Prostate gland (tissue), 2 donors: ENCODE results near the gene EME2. TPM values are rescaled to one million over a fixed set of nuclear protein-coding genes. Genes with fewer than 3 reads are reported as not detected.

ENCODE experiments used
- DNase-seq: peaks from one replicate; pipeline ENCODE4 v3.0.0-alpha.2; 2019; ENCODE audit warnings: low spot score
- H3K27ac ChIP-seq, 2 donors: fragments of 200-600 bp; sonication (generic); 2 replicates each; pipeline ENCODE4 v1.5.1; 2017 to 2019
- H3K27me3 ChIP-seq: fragments of 200-600 bp; sonication (generic); replicated peaks from 2 replicates; pipeline ENCODE4 v1.5.1; 2019; ENCODE audit not compliant: insufficient read depth
- H3K36me3 ChIP-seq, 2 donors: fragments of 200-600 bp; sonication (generic); 1 replicate in 1 of 2; 2 replicates in 1 of 2; pipeline versions ENCODE4 v1.5.1 to v1.8.1; 2017 to 2019
- H3K4me1 ChIP-seq: fragments of 200-600 bp; sonication (generic); replicated peaks from 2 replicates; pipeline ENCODE4 v1.5.1; 2019
- H3K4me3 ChIP-seq, 2 donors: fragments of 200-600 bp; sonication (generic); 2 replicates each; pipeline ENCODE4 v1.5.1; 2017 to 2019
- H3K9me3 ChIP-seq: fragments of 200-600 bp; sonication (generic); 2 replicates; pipeline ENCODE4 v1.5.1; 2017
- CTCF ChIP-seq, 4 experiments: fragments of 200-600 bp in 2 of 4; fragments of 450-650 bp in 2 of 4; sonication (generic) in 2 of 4; IDR thresholded peaks; 1 replicate in 3 of 4; 2 replicates in 1 of 4; pipeline ENCODE4 v1.5.1; 2016 to 2019; ENCODE audit warnings: antibody characterized with exemption in 4 of 4, mild to moderate bottlenecking in 2 of 4, moderate library complexity in 2 of 4
- POLR2A ChIP-seq: fragments of 450-650 bp; IDR thresholded peaks from one replicate; pipeline ENCODE4 v1.6.1; 2016; ENCODE audit warnings: antibody characterized with exemption, mild to moderate bottlenecking
- POLR2AphosphoS5 ChIP-seq: sonication (generic); formaldehyde crosslinking; IDR thresholded peaks from one replicate; pipeline ENCODE4 v1.6.1; 2017; ENCODE audit warnings: antibody characterized with exemption
- WGBS: methylation state at CpG from one replicate; pipeline ENCODE4 v1.1.5; 2018; 5-methylcytosine and 5-hydroxymethylcytosine counted together
- intact Hi-C: fragments of 100-400 bp; cut with DNase I; formaldehyde crosslinking; loops from one replicate; pipeline ENCODE4 v1.14.2; 2022
- total RNA-seq, 2 donors: library from RNA; depleted of rRNA; stranded (reverse); fragments of >200 nt; gene quantifications; one replicate each; pipeline ENCODE4 v1.1.0, GENCODE V29; 2016

EME2 gene
- total RNA-seq, 2 donors from 2014 or later, result 18.3 to 53.9 TPM

- intact Hi-C loops, result no loop called here
- TF ChIP-seq POLR2AphosphoS5, result no peak
- TF ChIP-seq POLR2A, result no peak
- no peak for TF ChIP-seq CTCF (IDR thresholded peaks at IDR 0.05)
Measured at GRCh38 chr16:1775006-1775845, 2.6 kb downstream of the EME2 start.

GRCh38 chr16:1775846-1776671, 3.4 kb downstream of the EME2 start:
- 83% methylated on average over 28 of the region's 28 CpGs for WGBS
- TF ChIP-seq CTCF (IDR thresholded peaks at IDR 0.05) (no peak), POLR2A (no peak), POLR2AphosphoS5 (no peak)
- DNase-seq, result no peak
- H3K36me3 ChIP-seq, result peaks cover 12 to 24% of the 10 kb centered on the region in 2 donors
- intact Hi-C loops, result no loop called here
- peaks cover 9% of the 10 kb centered on the region for H3K4me1 ChIP-seq
- no peak overlapping the region for H3K4me3 ChIP-seq
- no peaks in the 10 kb centered on the region for H3K9me3 ChIP-seq
- no peak overlapping the region for H3K27ac ChIP-seq
- H3K27me3 ChIP-seq, result no peaks in the 10 kb centered on the region

More at GRCh38 chr16:1775006-1775845, 2.6 kb downstream of the EME2 start:
- Histone ChIP-seq H3K36me3 (peaks cover 12 to 24% of the 10 kb centered on the region in 2 donors), H3K27ac (no peak overlapping the region), H3K4me1 (peaks cover 8% of the 10 kb centered on the region), H3K4me3 (no peak overlapping the region), H3K9me3 (no peaks in the 10 kb centered on the region), H3K27me3 (no peaks in the 10 kb centered on the region)
- 90% methylated on average over 28 of the region's 30 CpGs for WGBS
- no peak for DNase-seq

- 73% methylated on average over 13 of the region's 13 CpGs for WGBS
- H3K4me1 ChIP-seq, result peaks cover 15% of the 10 kb centered on the region
- no peak overlapping the region for H3K4me3 ChIP-seq
- no peak for DNase-seq
- no peak for TF ChIP-seq CTCF (IDR thresholded peaks at IDR 0.05)
- TF ChIP-seq POLR2AphosphoS5, result no peak
- H3K36me3 ChIP-seq, result peaks cover 12 to 24% of the 10 kb centered on the region in 2 donors
- H3K27ac ChIP-seq, result no peak overlapping the region
- no peaks in the 10 kb centered on the region for H3K9me3 ChIP-seq
- no peaks in the 10 kb centered on the region for H3K27me3 ChIP-seq
- intact Hi-C loops, result no loop called here
Measured at GRCh38 chr16:1776672-1776955, 4.0 kb downstream of the EME2 start.

- Histone ChIP-seq H3K4me1 (peaks cover 16% of the 10 kb centered on the region), H3K27me3 (no peaks in the 10 kb centered on the region), H3K36me3 (peaks cover 12 to 24% of the 10 kb centered on the region in 2 donors), H3K9me3 (no peaks in the 10 kb centered on the region), H3K27ac (no peak overlapping the region), H3K4me3 (no peak overlapping the region)
- DNase-seq, result no peak
- 92% methylated on average over 17 of the region's 22 CpGs for WGBS
- TF ChIP-seq POLR2AphosphoS5 (no peak), CTCF (IDR thresholded peaks at IDR 0.05) (no peak), POLR2A (no peak)
- intact Hi-C loops, result no loop called here
Measured at GRCh38 chr16:1776991-1777374, 4.4 kb downstream of the EME2 start.
